ENCODE measurements around the gene ZFHX3.

DNA sequence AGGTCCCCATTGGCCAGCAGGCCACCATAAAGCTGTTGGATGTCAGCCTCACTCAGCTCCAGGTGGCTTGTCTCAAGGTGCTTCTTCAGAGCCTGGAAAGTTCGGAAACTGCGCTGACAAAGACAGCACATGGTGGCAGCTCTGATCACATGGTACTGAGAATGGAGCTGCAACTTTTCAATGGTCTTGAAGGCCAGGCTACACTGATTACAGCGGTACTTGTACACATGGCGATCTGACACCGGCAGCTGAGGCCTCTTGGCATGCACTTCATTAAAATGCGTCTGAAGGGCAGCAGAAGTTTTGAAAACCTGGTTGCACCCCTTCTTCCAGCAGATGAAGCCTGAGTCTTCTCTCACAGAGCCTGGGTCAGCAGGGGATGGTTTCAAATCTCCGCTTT is 249.7 kb downstream of the ZFHX3 start:
- TF ChIP-seq EZH2 (IDR thresholded peaks at IDR 0.05; ENCODE audit: insufficient read depth, poor library complexity, severe bottlenecking): no peak
- TF ChIP-seq EZH2phosphoT487 (IDR thresholded peaks at IDR 0.05; ENCODE audit: insufficient read depth, low read depth): no peak

All from GM23248 (cell line).